COLO829 (cell line): ENCODE data around the gene MYRIP.
"Not testable (repeated sequence)": the region's sequence is repeated elsewhere in the genome, so short reads cannot be mapped to it uniquely, and the experiment has no call there.

ENCODE experiments used
- DNase-seq: peaks from one replicate; pipeline ENCODE4 v3.0.0; 2012; ENCODE audit warnings: low spot score

Gene MYRIP

GRCh38 chr3:39809181-39809994 is at the start of gene MYRIP:
TSS of gene MYRIP (plus strand) at chr3:39809609. CDS start at chr3:39900817, 91,208 bp downstream.
- peak; percentile 18 for DNase-seq

DNA sequence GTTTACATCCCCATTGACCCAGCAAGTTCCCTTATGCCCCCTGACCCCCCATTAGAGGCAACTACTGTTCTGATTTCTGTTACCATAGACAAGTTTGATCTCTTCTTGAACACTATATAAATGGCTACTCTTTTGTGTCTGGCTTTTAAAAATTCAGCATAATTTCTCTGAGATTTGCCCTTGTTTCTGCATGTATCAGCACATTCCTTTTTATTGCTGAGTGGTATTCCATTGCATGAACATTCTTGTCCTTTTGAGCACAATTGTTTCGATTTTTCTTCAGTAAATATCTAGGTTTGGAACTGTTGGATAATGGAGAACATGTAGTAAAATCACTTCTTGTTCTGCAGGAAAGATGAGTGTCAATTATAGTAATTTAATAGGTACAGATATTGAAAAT is 49.1 kb upstream of the MYRIP start:
- DNase-seq: no peak

GRCh38 chr3:39762537-39763070 is 46.8 kb upstream of the MYRIP start:
- no peak for DNase-seq

DNA sequence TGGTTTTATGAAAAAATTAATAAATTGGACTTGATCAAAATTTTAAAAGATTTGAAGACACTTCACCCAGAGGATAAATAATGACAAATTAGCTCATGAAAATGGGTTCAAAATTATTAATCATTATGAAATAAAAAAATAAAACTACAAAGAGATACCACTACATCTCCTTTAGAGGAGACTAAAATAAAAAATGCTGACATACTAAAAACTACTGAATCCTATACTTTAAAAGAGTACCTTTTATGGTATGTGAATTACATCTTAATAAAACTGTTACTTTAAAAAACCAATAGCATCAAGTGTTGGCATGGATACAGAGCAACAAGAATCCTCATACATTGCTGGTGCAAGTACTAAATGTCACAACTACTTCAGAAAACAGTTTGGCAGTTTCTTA is 46.0 kb upstream of the MYRIP start:
- no peak for DNase-seq

GRCh38 chr3:39765575-39765974 is 43.8 kb upstream of the MYRIP start:
- no peak for DNase-seq

DNA sequence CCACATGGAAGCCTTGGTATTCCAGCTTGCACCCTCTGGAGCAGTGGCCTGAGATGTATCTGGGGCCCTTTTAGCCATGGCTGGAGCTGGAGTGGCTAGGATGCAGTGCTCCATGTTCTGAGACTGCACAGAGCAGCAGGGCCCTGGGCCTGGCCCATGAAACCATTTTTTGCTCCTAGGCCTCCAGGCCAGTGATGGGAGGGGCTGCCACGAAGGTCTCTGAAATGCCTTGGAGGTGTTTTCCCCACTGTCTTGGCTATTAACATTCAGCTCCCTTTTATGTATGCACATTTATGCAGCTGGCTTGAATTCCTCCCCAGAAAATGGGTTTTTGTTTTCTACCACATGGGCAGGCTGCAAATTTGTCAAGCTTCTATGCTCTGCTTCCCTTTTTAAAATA is 43.0 kb upstream of the MYRIP start:
- DNase-seq: no peak

DNA sequence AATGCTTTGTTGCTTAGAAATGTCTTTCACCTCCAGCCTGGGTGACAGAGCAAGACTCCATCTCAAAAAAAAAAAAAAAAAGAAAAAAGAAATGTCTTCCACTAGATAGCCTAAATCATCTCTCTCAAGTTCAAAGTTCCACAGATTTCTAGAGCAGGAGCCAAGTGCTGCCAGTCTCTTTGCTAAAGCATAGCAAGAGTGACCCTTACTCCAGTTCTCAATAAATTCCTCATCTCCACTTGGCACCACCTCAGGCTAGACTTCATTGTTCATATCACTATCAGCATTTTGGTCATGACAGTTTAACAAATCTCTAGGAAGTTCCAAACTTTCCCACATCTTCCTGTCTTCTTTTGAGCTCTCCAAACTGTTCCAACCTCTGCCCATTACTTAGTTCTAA is 42.5 kb upstream of the MYRIP start:
- DNase-seq: not testable (repeated sequence)

GRCh38 chr3:39778168-39778567 is 31.2 kb upstream of the MYRIP start:
- DNase-seq: not testable (repeated sequence)

GRCh38 chr3:39779511-39780230 is 29.7 kb upstream of the MYRIP start:
- no peak for DNase-seq

DNA sequence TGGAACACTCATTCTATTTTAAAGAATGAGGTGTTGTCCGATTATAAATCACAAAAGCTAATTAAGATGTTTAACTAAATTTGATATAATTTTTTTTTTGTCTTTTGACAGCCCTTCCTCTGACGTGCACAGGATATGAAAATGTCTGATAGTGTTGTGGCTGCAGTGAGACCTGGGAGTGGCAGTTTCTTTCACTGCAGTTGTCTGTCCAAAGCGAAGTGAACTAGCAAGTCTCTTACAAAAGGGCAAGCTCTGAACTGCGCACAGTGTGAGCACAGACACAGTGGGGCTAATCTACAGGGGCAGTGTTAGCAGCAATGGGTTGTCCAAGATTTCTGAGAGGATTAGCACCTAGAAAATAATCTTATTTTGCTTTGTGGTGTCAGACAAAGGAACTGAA is 29.1 kb upstream of the MYRIP start:
- no peak for DNase-seq

DNA sequence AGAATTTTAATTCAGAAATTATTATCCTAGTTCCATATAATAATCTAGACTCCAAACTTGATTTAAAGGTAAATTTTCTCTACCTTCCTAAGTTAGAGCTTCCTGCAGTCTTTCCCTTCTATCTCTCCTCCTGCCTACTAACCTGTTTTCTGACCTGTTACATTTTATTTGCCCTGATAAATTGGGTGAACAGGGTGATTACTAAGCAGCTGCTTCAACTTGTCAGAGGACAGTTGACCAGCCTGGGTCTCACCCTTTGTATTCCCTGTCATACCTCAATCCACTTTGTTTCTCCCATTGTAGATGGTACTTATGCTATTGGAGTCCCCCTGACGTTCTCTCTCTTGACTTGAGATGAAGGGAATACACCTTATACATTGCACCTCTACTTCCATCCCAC is 28.4 kb upstream of the MYRIP start:
- no peak for DNase-seq

GRCh38 chr3:39781632-39782031 is 27.8 kb upstream of the MYRIP start:
- no peak for DNase-seq

- DNase-seq: no peak
Observed at GRCh38 chr3:39783680-39784079, 25.7 kb upstream of the MYRIP start.

GRCh38 chr3:39784922-39785321 is 24.5 kb upstream of the MYRIP start:
- DNase-seq: no peak

DNA sequence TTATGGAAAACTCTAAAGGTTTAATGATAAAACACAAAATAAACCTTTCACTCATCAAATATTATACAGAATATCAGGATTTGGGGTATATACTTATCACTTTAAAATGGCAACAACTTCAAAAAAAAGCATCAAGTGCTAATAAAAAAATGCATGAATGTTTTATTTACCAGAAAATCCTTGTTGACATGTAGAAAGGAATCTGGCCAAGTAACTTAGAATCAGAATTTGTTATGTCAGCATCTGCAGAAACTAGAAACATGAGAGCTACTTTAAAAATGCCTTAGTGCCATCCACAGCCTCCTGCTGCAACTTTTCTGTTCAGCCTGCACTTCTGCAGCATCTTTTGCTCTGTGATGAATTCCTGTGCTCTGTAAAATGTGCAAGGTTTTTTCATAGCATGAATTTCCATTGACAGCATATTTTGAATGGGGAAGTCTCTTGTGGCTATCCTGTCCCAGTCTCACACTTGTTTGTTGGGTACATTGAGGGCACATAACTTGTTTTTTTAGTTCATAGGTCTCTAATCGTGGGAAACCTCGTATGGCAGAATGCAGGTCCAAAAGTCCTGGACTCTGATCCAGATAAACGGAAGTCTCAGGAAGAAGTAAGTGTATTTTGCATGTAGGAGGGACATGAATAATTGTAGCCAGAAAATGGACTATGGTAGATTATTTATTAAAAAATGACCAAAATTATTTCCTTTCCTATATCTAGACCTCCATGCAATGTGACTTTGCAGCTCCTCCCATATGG is 21.1 kb upstream of the MYRIP start:
- DNase-seq: no peak

DNA sequence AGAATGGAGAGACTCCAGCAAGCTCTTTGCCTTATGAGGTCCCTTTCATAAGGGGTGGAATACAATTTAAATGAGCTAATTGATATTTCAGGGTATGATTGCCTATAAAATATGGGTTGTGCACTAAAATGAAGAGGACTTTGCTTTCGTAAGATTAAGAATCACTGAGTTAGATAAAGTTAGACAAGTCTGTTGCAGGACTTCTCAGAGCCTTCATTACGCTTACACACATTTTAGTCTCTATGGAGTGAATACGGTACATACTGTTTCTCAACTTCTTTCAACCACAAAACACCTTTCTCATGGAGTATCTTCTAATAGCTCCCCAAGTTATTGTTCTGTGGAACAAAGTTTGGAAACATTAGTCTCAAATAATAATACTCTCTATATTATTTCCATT is 17.8 kb upstream of the MYRIP start:
- no peak for DNase-seq

DNA sequence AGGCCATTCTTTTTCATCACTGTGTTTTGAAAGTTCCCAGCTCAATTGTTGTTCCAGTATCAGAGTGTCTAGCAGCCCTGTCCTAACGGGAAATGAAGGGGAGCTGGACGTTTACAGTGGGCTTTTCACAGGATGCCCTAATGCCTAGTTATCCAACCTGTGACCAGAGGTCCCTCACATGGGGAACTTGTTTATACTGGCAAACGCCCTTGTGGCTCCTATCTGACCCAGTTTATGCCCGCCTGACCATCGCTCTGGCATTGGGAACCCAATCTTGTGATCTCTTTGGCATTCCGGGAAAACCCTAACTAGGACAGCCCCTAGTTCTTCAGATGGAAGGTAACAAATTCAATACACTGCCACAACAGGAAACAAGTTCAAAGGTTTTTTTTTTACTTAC is 14.5 kb upstream of the MYRIP start:
- no peak for DNase-seq

DNA sequence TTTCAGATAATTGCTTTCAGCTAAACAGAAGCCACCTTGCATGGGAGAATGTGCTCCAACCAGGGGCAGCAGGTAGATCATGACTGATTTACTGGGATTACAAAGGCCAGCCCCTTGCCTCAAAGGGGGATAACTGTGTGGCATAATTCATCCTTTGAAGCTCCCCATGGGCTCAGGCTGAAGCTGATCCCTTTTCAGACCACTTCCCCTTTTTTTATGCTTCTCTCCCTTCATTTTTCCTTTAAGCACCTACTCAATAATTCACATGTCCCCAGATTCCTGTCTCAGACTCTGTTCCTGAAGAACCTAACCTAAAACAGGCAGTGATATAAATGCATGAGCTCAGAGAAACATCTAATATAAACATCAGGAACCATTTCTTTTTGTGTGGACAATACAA is 8.2 kb upstream of the MYRIP start:
- no peak for DNase-seq

DNA sequence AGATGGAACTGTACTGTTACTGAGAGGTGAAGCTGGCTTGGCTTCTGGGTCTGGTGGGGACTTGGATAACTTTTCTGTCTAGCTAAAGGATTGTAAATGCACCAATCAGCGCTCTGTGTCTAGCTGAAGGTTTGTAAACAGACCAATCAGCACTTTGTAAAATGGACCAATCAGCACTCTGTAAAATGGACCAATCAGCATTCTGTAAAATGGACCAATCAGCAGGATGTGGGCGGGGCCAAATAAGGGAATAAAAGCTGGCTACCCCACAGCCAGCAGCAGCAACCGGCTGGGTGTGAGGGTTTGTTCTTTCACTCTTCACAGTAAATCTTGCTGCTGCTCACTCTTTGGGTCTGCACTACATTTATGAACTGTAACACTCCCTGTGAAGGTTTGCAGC is 6.9 kb upstream of the MYRIP start:
- DNase-seq: not testable (repeated sequence)

DNA sequence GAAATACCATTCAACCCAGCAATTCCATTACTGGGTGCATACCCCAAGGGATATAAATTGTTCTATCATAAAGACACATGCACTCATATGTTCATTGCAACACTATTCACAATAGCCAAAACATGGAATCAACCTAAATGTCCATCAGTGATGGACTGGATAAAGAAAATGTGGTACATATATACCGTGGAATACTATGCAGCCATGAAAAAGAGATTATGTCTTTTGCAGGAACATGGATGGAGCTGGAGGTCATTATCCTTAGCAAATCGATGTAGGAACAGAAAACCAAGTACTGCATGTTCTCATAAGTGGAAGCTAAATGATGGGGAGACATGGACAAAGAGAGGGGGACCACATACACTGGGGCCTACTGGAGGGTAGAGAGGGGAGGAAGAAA is 5.5 kb upstream of the MYRIP start:
- DNase-seq: no peak

DNA sequence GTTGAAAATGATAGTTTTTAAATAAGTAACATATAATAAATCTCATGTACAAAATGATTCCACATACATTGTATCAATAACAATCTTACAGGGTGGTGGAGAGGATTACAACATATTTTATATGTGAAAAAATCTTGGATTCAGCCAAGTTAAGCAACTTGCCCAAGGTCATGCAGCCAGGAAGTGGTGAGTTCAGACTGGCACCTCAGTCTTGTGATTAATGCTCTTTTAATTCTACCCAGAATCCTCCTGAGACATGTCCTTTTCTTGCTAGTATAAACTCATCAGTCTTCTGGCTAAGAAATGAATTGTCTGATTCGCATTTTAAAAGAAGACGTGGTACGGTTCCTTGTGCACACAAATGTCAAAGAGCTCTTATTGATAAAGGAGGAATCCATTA is 4.5 kb upstream of the MYRIP start:
- DNase-seq: peak; percentile 58

DNA sequence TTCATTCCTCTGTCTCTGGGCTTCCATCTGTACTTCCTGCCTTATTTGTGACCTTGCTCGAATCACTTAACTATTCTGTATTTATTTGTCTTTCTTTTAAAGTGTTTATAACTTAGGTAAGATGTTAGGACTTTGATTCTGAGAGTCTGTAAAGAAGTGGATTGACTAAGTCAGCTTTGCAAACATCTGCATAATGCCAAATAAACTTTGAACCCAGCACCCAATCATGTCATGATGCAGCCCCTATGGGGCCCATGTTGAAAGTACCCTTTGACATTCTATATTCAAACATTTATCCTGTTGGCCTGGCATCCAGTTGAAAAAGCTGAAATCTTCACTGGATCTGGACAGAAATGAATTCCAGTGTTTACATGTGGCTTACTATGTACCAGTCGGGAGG is 3.8 kb upstream of the MYRIP start:
- no peak for DNase-seq

- DNase-seq: no peak
Observed at GRCh38 chr3:39806820-39807219, 2.6 kb upstream of the MYRIP start.
